KOPT-K1 (cell line): ENCODE data around the gene UBE2G2.
"Not testable (repeated sequence)": the region's sequence is repeated elsewhere in the genome, so short reads cannot be mapped to it uniquely, and the experiment has no call there.

Experiments
- H3K27ac ChIP-seq: fragments of 200-600 bp; sonication (generic); 2 replicates; pipeline ENCODE4 v1.5.1; 2016; ENCODE audit warnings: antibody characterized with exemption, mild to moderate bottlenecking, low read depth, low read length; ENCODE audit not compliant: poor library complexity, severe bottlenecking
- H3K36me3 ChIP-seq: fragments of 200-600 bp; sonication (generic); 2 replicates; pipeline ENCODE4 v1.5.1; 2017; ENCODE audit warnings: antibody characterized with exemption, mild to moderate bottlenecking, low read length, moderate library complexity; ENCODE audit not compliant: insufficient read depth
- H3K9me3 ChIP-seq: fragments of 200-600 bp; sonication (generic); 2 replicates; pipeline ENCODE4 v1.5.1; 2017; ENCODE audit warnings: antibody characterized with exemption, low read length, mild to moderate bottlenecking; ENCODE audit not compliant: insufficient read depth, poor library complexity, severe bottlenecking

UBE2G2 gene

DNA sequence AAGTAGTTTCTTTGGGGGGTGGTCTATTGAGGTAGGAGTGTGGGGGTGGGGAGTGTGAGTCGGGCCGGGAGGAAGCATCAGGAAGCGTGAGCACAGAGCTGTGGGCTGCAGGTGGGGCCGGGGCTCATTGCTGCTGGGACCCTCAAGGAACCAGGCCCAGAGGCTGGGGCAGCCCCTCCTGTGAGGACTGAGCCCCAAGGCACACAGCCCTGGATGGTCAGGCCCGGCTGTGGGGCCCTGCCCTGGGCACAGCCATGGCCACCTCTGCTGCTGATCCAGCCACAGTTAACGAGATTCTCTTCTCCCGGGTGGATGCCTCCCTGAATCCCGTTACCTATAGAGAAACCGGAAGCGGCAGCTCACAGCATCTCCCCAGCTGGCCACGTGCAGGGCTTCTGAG, 39.2 kb upstream of the UBE2G2 start:
- H3K36me3 ChIP-seq = no peaks in the 10 kb centered on the region
- no peak overlapping the region for H3K27ac ChIP-seq
- no peaks in the 10 kb centered on the region for H3K9me3 ChIP-seq

DNA sequence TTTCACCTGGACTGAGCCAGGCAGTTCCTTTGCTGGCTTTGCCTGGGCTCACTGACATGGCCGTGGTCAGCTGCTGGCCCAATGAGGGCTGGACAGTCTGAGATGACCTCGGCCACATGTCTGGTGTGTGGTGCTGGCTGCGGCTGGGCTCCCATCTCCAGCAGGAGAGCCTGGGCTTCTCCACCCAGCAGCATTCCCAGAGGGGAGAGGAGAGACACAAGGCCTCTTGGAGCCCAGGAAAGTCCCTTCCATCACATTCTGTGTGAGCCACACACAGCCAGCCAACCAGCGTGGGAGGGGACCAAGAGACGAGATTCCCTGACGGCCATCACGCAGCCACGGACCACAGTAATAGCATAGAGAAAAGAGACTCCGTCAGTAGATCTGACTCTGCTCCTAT, 37.3 kb upstream of the UBE2G2 start:
- no peak overlapping the region for H3K27ac ChIP-seq
- H3K9me3 ChIP-seq = no peaks in the 10 kb centered on the region
- H3K36me3 ChIP-seq = no peaks in the 10 kb centered on the region

DNA sequence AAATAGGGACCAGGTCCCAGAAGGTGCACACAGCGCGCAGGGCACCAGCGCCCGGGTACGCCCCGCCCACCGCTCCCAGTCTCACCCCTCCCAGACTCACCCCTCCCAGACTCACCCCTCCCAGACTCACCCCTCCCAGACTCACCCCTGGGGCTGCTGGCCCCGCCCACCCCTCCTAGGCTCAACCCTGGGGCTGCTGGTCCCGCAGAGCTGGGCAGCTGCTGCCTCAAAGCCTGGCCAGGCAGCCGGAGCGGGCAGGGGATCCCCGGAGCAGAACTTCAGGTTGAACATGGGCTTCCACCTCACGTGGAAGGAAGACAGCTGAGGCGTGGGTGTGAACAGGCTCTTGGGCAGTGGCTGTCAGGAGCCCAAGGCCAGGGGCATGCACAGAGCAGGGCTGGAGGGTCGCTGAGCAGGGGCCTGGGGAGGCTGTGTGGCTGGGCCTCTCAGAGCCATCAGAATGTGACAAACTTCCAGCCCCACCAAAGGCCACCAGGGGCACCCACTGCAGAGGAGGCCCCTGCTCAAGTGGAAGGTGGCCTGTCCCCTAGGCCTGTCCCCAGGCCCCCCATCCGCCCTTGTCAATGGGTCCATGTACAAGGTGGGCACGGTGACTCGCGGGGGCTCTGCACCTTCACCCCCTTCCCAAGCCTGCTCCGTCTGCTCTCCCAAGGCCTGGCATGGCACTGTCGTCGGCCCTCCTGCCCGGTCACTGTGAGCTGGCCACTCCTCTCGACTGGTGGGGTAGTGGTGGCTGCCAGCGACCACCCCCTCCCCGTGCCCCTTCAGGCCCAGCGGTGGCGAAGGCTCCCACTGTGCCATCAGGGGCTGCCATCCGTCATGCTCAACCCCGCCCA, 36.6 kb upstream of the UBE2G2 start:
- no peaks in the 10 kb centered on the region for H3K36me3 ChIP-seq
- no peak overlapping the region for H3K27ac ChIP-seq
- H3K9me3 ChIP-seq = no peaks in the 10 kb centered on the region

DNA sequence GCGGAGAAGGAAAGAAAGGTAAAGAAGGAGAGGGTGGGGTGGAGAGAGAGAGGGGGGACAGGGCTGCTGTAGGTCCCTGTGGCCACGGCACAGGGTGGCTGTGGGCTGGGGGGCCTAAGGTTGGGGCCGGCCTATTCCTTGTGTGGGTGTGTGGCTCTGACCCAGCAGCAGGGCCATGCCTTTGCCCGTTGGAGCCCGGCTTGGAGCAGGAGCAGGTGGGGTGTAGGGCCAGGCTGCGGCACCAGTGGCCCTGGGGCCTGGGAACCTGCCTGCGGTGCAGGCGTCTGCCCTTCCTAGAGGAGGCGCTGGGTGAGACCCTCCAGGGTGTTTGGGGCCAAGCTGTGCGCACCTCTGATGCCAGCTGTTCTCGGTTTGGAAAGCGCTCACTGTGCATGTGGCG, 35.9 kb upstream of the UBE2G2 start:
- H3K36me3 ChIP-seq = no peaks in the 10 kb centered on the region
- H3K9me3 ChIP-seq = no peaks in the 10 kb centered on the region
- H3K27ac ChIP-seq = no peak overlapping the region

DNA sequence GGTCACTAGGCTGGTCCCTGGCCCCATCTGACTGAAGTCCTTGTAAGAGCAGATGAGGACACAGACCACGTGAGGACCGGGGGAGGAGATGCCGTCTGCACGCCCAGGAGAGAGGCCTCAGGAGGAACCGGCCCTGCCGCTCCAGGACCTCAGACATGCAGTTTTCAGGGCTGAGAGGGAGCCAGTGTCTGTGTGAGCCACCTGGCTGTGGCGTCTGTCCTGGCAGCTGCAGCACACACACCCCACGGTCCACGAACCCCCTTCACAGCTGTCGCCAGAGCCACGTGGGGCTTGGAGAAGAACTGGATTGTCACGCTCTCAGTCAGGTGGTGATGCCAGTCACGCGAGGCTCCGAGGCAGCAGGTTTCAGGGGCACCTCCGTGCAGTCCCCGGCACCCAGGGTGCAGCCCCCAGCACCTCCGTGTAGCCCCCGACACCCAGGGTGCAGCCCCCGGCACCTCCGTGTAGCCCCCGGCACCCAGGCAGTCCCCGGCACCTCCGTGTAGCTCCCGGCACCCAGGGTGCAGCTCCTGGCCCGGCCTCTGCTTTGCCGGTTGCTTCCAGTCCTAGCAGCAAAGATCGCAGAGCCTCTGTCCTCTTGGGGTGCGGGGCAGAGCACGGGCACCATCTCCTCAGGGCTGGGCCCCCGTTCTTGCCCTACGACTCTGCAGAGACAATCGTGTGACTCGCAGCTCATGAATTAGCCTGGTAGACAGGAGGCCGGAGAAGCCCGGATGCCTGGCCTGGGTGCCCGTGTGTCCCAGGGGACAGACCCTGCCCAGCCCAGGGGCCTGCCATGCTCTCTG, 35.2 kb upstream of the UBE2G2 start:
- H3K27ac ChIP-seq = no peak overlapping the region
- no peaks in the 10 kb centered on the region for H3K9me3 ChIP-seq
- no peaks in the 10 kb centered on the region for H3K36me3 ChIP-seq

DNA sequence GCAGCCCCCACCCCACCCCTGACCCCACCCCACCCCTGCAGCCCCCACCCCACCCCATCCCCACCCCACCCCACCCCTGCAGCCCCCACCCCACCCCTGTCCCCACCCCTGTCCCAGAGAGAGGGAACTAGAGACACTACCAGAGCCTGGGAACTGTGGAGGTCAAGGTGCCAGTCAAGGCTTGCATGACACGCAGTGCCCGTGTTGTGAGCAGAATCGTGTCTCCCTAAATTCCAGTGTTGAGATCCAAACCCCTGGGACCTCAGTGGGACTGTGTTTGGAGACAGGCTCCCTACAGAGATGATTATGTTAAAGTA, 34.7 kb upstream of the UBE2G2 start:
- H3K27ac ChIP-seq = no peak overlapping the region
- H3K36me3 ChIP-seq = no peaks in the 10 kb centered on the region
- H3K9me3 ChIP-seq = no peaks in the 10 kb centered on the region

DNA sequence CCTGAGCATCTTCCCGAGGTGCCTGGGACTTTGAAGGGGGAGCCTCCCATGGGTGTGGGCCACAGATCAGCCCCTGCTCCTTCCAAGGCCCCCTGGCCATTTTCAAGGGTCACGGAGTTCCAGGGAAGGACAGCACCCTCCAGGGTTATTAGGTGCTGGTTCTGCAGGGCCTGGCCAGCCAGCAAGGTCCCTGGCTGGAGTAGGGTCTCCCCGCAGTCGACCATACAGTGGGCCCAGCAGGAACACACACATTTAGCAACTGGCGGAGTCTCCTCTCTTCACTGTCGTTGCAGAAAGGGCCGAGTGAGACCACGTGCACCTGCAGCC, 34.0 kb upstream of the UBE2G2 start:
- H3K9me3 ChIP-seq = no peaks in the 10 kb centered on the region

DNA sequence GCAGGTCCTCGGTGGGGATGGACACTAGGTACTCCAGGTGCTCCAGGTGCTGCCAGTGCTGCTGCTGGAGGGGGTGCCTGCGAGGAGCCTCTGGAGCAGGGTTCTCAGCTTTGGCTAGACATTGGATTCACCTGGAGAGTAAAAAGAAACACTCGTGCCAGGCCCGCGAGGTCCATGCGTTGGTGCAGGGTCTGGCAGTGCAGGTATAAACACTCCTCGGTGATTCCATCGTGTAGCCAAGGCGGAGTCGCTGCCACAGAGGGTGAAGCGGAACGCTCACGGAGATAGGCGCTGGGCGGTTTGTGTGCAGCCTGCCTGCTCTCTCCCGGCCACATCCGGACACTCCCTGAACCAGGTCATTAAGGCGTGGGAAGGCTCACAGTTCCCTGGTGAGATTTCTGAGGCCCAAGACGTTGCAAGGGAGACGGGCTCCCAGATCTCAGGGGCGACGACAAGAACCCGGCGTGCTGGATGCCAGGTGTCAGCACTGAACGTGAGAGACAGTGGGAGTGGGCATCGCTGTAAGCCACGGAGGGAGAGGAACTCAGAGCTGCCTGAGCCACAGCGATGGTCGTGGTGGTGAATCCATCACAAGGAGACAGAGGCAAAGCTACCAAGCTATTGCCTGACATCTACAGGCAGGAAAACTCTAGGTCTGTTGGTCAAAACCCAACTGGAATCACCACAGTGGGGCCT, 33.5 kb upstream of the UBE2G2 start:
- Histone ChIP-seq H3K36me3 (no peaks in the 10 kb centered on the region), H3K9me3 (no peaks in the 10 kb centered on the region), H3K27ac (no peak overlapping the region)

More for the DNA sequence above, 34.0 kb upstream of the UBE2G2 start:
- H3K36me3 ChIP-seq = no peaks in the 10 kb centered on the region
- no peak overlapping the region for H3K27ac ChIP-seq

DNA sequence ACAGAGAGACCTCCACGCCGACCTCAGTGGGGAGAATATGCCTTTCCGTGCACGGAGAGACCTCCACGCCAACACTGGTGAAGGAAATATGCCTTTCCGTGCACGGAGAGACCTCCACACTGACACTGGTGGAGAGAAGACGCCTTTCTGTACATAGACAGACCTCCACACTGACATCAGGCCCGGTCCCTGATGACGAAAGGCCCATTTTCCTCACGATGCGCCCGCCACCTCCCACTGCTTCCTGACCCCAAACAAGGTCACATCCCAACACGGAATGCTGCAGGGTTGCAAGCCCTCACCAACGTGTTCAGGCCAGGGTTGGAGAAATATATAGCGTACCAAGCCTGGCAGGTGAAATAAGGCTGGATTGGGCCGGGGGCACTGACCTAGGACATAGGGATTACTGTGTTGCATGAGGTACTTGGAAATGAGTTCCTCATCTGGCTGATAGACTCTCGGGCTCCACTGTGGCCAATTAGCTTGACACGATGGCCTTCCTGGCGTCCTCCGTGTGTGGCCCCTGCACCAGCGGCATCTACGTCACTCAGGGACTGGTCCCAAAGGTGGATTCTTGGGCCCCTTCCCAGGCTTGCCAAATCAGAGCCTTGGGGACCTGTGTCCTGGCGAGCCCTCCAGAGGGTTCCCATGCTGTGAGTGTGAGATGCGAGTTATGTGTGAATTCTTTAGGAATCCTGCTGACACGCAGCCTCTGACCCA, 32.8 kb upstream of the UBE2G2 start:
- Histone ChIP-seq H3K9me3 (peaks cover 3% of the 10 kb centered on the region), H3K27ac (no peak overlapping the region), H3K36me3 (no peaks in the 10 kb centered on the region)

DNA sequence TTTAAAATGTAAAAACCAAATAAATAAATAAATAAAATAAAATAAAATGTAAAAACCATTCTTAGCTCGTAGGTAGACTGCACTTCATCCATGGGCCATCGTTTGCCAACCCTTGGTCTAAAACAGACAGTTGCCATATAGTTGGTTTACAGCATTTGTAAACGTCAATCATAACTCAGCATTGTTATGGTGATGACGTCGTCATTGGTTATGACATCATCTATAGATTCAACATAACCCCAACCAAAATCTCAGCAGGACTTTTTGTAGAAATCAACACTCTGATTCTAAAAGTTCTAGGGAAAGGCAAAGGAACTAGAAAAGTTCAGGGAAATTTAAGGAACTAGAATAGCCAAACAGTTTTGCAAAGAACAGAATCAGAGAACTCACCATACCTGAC, 32.0 kb upstream of the UBE2G2 start:
- H3K36me3 ChIP-seq = no peaks in the 10 kb centered on the region
- peaks cover 10% of the 10 kb centered on the region for H3K9me3 ChIP-seq
- H3K27ac ChIP-seq = no peak overlapping the region

DNA sequence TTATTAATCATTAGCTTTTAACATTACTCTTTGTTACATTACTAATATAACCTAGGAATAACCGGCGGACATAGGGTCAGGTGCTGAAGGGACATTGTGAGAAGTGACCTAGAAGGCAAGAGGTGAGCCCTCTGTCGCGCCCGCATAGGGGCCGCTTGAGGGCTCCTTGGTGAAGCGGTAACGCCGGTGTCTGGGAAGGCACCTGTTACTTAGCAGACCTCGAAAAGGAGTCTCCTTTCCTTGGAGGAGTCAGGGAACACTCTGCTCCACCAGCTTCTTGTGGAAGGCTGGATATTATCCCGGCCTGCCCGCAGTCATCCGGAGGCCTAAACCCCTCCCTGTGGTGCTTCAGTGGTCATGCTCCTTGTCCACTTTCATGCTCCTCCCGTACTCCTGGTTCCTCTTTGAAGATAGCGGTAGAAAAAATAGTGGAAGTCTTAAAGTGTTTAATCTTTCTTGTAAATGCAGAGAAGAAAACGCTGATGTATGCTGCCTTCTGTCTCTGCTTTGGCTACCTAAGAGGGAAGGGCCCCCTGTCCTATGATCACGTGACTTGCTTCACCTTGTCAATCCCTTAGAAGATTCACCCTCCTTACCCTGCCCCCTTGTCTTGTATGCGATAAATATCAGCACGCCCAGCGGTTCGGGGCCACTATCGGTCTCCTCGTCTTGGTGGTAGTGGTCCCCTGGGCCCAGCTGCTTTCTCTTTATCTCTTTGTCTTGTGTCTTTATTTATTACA, 31.1 kb upstream of the UBE2G2 start:
- not testable (repeated sequence) for H3K36me3 ChIP-seq
- H3K9me3 ChIP-seq = peaks cover 20% of the 10 kb centered on the region

DNA sequence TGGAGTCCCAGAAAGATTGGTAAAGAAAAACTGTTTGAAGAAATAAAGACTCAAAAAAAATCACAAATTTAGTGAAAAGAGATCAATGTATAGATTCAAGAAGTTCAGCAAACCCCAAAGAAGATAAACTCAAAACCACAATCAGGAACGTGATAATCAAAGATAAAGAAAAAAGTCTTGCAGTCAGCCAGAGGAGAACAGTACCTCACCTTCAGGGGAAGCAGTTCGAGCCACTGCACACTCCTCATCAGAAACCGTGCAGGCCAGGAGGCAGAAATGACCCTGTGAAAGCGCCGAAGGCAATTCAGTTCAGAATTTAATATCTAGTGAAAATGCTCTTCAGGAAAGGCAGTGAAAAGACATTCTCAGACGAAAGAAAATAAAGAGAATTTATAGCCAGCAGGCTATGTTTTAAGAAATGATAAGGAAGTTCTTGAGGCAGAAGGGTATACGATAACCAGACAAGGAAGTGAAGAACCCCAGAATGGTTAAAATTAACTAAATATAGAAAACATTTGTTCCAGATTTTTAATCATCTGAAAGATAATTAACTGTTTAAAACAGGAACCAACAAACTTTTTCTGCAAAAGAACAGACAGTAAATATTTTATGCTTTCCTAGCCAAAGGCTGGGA, 29.7 kb upstream of the UBE2G2 start:
- no peaks in the 10 kb centered on the region for H3K36me3 ChIP-seq
- peaks cover 25% of the 10 kb centered on the region for H3K9me3 ChIP-seq
- H3K27ac ChIP-seq = no peak overlapping the region

More for the DNA sequence above, 31.1 kb upstream of the UBE2G2 start:
- H3K27ac ChIP-seq = not testable (repeated sequence)

DNA sequence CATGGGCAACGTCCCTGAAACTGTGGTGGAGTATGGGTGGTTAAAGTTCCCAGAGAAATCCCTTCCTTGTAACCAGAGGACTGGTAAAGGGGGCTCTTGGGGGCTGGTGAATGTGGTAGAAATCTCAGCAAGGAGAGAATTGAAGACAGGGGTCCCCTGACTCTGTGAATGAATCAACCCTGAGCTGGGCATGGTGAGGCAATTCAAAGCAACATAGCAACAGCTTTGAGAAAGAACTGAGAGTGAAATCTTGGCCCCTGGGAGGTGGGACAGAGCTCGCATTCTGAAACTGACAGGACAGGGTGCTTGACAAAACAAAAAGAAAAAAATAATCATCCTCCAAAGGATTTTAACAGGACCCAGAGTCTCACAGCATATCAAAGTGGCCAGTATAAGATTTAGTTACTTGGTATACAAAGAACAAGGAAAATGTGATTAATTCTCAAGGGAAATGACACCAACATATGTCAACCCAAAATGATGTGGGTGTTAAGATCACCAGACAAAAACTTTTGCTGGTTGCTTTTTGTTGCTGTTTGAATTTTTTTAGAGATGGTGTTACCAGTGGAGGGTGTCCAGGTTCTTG, 28.0 kb upstream of the UBE2G2 start:
- Histone ChIP-seq H3K36me3 (no peaks in the 10 kb centered on the region), H3K9me3 (peaks cover 29% of the 10 kb centered on the region), H3K27ac (no peak overlapping the region)
